Medulla oblongata (tissue), 1 donor: ENCODE measurements around the gene GUCY1B1.
A peak's percentile ranks its signal among the peaks of the same experiment; 100 is the strongest.

ENCODE experiments used
- DNase-seq: peaks from one replicate; pipeline ENCODE4 v3.0.0-alpha.2; 2015; ENCODE audit errors: extremely low spot score

The GUCY1B1 gene

GRCh38 chr4:155758481-155759371, at the start of gene GUCY1B1:
GUCY1B1 (plus strand) TSS chr4:155759021; CDS start chr4:155759141, 120 bp downstream.
- DNase-seq = peak; percentile 98

GRCh38 chr4:155709918-155710317, 48.9 kb upstream of the GUCY1B1 start:
- no peak for DNase-seq

GRCh38 chr4:155711556-155711955, 47.3 kb upstream of the GUCY1B1 start:
- DNase-seq = no peak

GRCh38 chr4:155712846-155713245, 46.0 kb upstream of the GUCY1B1 start:
- no peak for DNase-seq

GRCh38 chr4:155713911-155714310, 44.9 kb upstream of the GUCY1B1 start:
- no peak for DNase-seq

- DNase-seq = no peak
Measured at GRCh38 chr4:155722336-155722735, 36.5 kb upstream of the GUCY1B1 start.

- DNase-seq = no peak
Measured at GRCh38 chr4:155722816-155723499, 35.9 kb upstream of the GUCY1B1 start.

GRCh38 chr4:155724731-155725130, 34.1 kb upstream of the GUCY1B1 start:
- DNase-seq = no peak

- no peak for DNase-seq
Measured at GRCh38 chr4:155734065-155734464, 24.8 kb upstream of the GUCY1B1 start.

- DNase-seq = no peak
Measured at GRCh38 chr4:155734951-155735350, 23.9 kb upstream of the GUCY1B1 start.

GRCh38 chr4:155735496-155735895, 23.3 kb upstream of the GUCY1B1 start:
- DNase-seq = no peak

GRCh38 chr4:155738548-155738947, 20.3 kb upstream of the GUCY1B1 start:
- no peak for DNase-seq

GRCh38 chr4:155741546-155741945, 17.3 kb upstream of the GUCY1B1 start:
- no peak for DNase-seq

- no peak for DNase-seq
Measured at GRCh38 chr4:155742310-155743015, 16.4 kb upstream of the GUCY1B1 start.

- DNase-seq = no peak
Measured at GRCh38 chr4:155745984-155746383, 12.8 kb upstream of the GUCY1B1 start.

- no peak for DNase-seq
Measured at GRCh38 chr4:155748039-155748438, 10.8 kb upstream of the GUCY1B1 start.

- DNase-seq = no peak
Measured at GRCh38 chr4:155749041-155749440, 9.8 kb upstream of the GUCY1B1 start.

GRCh38 chr4:155751569-155751968, 7.3 kb upstream of the GUCY1B1 start:
- no peak for DNase-seq

GRCh38 chr4:155757745-155758265, 1.0 kb upstream of the GUCY1B1 start:
- no peak for DNase-seq

GRCh38 chr4:155759372-155760252, 791 bp downstream of the GUCY1B1 start:
- peak; percentile 33 for DNase-seq

- no peak for DNase-seq
Measured at GRCh38 chr4:155761047-155761446, 2.2 kb downstream of the GUCY1B1 start.
